ACC112 (cell line): Measurements from ENCODE around the gene OR1F1.
"Not testable (repeated sequence)": the region's sequence is repeated elsewhere in the genome, so short reads cannot be mapped to it uniquely, and the experiment has no call there.

Experiments used
- H2AFZ ChIP-seq: fragments of 200-600 bp; sonication (generic); one replicate; pipeline ENCODE4 v1.6.0; 2017; ENCODE audit warnings: antibody characterized with exemption, low read length; ENCODE audit not compliant: unreplicated experiment
- H3K27ac ChIP-seq: fragments of 200-600 bp; sonication (generic); 2 replicates; pipeline ENCODE4 v1.5.1; 2014; ENCODE audit warnings: low read depth, mild to moderate bottlenecking, antibody characterized with exemption, low read length, moderate library complexity
- H3K27me3 ChIP-seq: fragments of 200-600 bp; sonication (generic); 2 replicates; pipeline ENCODE4 v1.6.1; 2014; ENCODE audit warnings: mild to moderate bottlenecking, antibody characterized with exemption, low read length, moderate library complexity, mixed read lengths; ENCODE audit not compliant: insufficient read depth
- H3K36me3 ChIP-seq: fragments of 200-600 bp; sonication (generic); 2 replicates; pipeline ENCODE4 v1.6.1; 2016; ENCODE audit warnings: mild to moderate bottlenecking, antibody characterized with exemption, low read length, moderate library complexity, mixed read lengths; ENCODE audit not compliant: insufficient read depth
- H3K4me1 ChIP-seq: fragments of 200-600 bp; sonication (generic); one replicate; pipeline ENCODE4 v1.6.1; 2016; ENCODE audit warnings: low read length, mixed read lengths; ENCODE audit not compliant: insufficient read depth, unreplicated experiment, control insufficient read depth
- H3K4me3 ChIP-seq: fragments of 200-600 bp; sonication (generic); 2 replicates; pipeline ENCODE4 v1.5.1; 2014; ENCODE audit warnings: mild to moderate bottlenecking, low read depth, low read length
- H3K79me2 ChIP-seq: fragments of 200-600 bp; sonication (generic); one replicate; pipeline ENCODE4 v1.6.0; 2016; ENCODE audit warnings: low read length; ENCODE audit not compliant: control insufficient read depth, unreplicated experiment, insufficient read depth

OR1F1 gene

GRCh38 chr16:3165111-3165822 is 22.7 kb upstream of the OR1F1 start:
- Histone ChIP-seq H3K4me3 (no peak overlapping the region), H3K27ac (no peak overlapping the region), H3K4me1 (no peaks in the 10 kb centered on the region), H3K36me3 (no peaks in the 10 kb centered on the region), H3K79me2 (no peaks in the 10 kb centered on the region), H2AFZ (no peak overlapping the region), H3K27me3 (peaks cover 27% of the 10 kb centered on the region)

- no peak overlapping the region for H2AFZ ChIP-seq
- no peak overlapping the region for H3K4me3 ChIP-seq
- no peaks in the 10 kb centered on the region for H3K36me3 ChIP-seq
- H3K4me1 ChIP-seq = no peaks in the 10 kb centered on the region
- H3K27me3 ChIP-seq = peaks cover 38% of the 10 kb centered on the region
- H3K27ac ChIP-seq = no peak overlapping the region
- H3K79me2 ChIP-seq = no peaks in the 10 kb centered on the region
Observed at GRCh38 chr16:3166505-3166886, 21.5 kb upstream of the OR1F1 start.

GRCh38 chr16:3168729-3169128 is 19.3 kb upstream of the OR1F1 start:
- H3K27ac ChIP-seq, H3K79me2 ChIP-seq, H3K4me1 ChIP-seq, H2AFZ ChIP-seq, H3K36me3 ChIP-seq, H3K4me3 ChIP-seq: not testable (repeated sequence)
- peaks cover 41% of the 10 kb centered on the region for H3K27me3 ChIP-seq

- no peak overlapping the region for H3K27ac ChIP-seq
- H2AFZ ChIP-seq = no peak overlapping the region
- H3K27me3 ChIP-seq = peaks cover 41% of the 10 kb centered on the region
- H3K36me3 ChIP-seq = no peaks in the 10 kb centered on the region
- no peaks in the 10 kb centered on the region for H3K4me1 ChIP-seq
- no peaks in the 10 kb centered on the region for H3K79me2 ChIP-seq
- H3K4me3 ChIP-seq = peak overlapping the region; percentile 12
Observed at GRCh38 chr16:3170440-3171180, 17.4 kb upstream of the OR1F1 start.

GRCh38 chr16:3171181-3171854 is 16.7 kb upstream of the OR1F1 start:
- peaks cover 41% of the 10 kb centered on the region for H3K27me3 ChIP-seq
- H3K79me2 ChIP-seq = no peaks in the 10 kb centered on the region
- no peak overlapping the region for H3K27ac ChIP-seq
- no peaks in the 10 kb centered on the region for H3K4me1 ChIP-seq
- no peak overlapping the region for H2AFZ ChIP-seq
- no peaks in the 10 kb centered on the region for H3K36me3 ChIP-seq
- peak overlapping the region; percentile 12 for H3K4me3 ChIP-seq

- no peak overlapping the region for H2AFZ ChIP-seq
- no peaks in the 10 kb centered on the region for H3K36me3 ChIP-seq
- H3K4me3 ChIP-seq = 0 out of 2 replicates have a peak overlapping the region, but pooled peaks have one; percentile 12
- H3K27me3 ChIP-seq = peaks cover 40% of the 10 kb centered on the region
- no peaks in the 10 kb centered on the region for H3K79me2 ChIP-seq
- H3K4me1 ChIP-seq = no peaks in the 10 kb centered on the region
- H3K27ac ChIP-seq = no peak overlapping the region
Observed at GRCh38 chr16:3171855-3172593, 16.0 kb upstream of the OR1F1 start.

GRCh38 chr16:3173892-3174617 is 13.9 kb upstream of the OR1F1 start:
- peak overlapping the region; percentile 18 for H3K4me3 ChIP-seq
- no peaks in the 10 kb centered on the region for H3K79me2 ChIP-seq
- H3K27me3 ChIP-seq = peaks cover 26% of the 10 kb centered on the region
- no peak overlapping the region for H2AFZ ChIP-seq
- H3K36me3 ChIP-seq = no peaks in the 10 kb centered on the region
- H3K4me1 ChIP-seq = no peaks in the 10 kb centered on the region
- H3K27ac ChIP-seq = no peak overlapping the region

GRCh38 chr16:3174618-3175148 is 13.3 kb upstream of the OR1F1 start:
- no peaks in the 10 kb centered on the region for H3K79me2 ChIP-seq
- peak overlapping the region; percentile 73 for H3K4me3 ChIP-seq
- no peak overlapping the region for H2AFZ ChIP-seq
- no peaks in the 10 kb centered on the region for H3K4me1 ChIP-seq
- peaks cover 19% of the 10 kb centered on the region for H3K27me3 ChIP-seq
- H3K27ac ChIP-seq = no peak overlapping the region
- H3K36me3 ChIP-seq = no peaks in the 10 kb centered on the region

GRCh38 chr16:3175157-3176093 is 12.6 kb upstream of the OR1F1 start:
- Histone ChIP-seq H2AFZ (peak overlapping the region; percentile 39), H3K79me2 (no peaks in the 10 kb centered on the region), H3K4me1 (no peaks in the 10 kb centered on the region), H3K4me3 (peak overlapping the region; percentile 73), H3K27me3 (peaks cover 12% of the 10 kb centered on the region), H3K27ac (no peak overlapping the region), H3K36me3 (no peaks in the 10 kb centered on the region)
